Stimulated activated CD4-positive, alpha-beta T cell treated with anti-CD3 and anti-CD28 coated beads, Interleukin-15, amount 100 ng/mL, for 24 hours (primary cell): ENCODE data around the gene DDX31.

ENCODE experiments used
- DNase-seq: peaks from one replicate; pipeline ENCODE4 v3.0.0-alpha.2; 2020

Gene DDX31

DNA sequence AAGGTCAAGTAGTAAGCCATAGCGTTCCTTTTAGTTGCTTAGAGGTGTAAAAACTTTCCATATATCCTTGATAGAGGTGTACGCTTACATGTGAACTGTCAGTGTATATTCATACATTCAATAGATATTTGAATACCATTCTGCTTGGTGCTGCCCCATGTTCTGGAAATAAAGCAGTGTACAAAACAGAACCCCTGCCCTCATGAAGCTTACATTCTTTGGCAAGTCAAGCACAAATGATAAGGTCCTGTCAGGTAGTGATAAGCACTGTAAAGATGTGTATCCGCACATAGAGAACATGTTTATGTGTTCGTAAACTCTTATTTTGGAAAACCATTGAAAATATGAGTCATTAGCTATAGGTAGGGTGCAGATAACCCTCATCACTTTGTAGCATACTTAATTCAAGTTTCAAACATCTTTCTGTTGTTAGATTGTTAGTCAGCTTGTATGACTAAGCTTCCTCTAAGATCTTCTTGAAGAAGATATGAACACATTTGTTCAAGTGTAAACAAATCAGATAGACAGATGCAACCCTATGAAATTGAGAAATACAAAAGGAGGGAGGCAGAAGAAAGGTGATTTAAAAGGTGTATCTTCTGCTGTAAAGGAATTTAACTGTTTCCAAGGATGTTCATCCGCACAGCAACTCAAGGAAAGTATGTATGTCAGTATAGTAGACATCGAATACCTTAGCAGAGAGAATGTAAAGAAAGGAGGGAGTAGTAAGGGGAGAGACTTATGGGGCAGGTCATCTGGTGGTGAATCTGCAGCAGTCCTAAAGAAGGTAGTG lies 2.0 kb upstream of the DDX31 start:
- DNase-seq, result no peak

DNA sequence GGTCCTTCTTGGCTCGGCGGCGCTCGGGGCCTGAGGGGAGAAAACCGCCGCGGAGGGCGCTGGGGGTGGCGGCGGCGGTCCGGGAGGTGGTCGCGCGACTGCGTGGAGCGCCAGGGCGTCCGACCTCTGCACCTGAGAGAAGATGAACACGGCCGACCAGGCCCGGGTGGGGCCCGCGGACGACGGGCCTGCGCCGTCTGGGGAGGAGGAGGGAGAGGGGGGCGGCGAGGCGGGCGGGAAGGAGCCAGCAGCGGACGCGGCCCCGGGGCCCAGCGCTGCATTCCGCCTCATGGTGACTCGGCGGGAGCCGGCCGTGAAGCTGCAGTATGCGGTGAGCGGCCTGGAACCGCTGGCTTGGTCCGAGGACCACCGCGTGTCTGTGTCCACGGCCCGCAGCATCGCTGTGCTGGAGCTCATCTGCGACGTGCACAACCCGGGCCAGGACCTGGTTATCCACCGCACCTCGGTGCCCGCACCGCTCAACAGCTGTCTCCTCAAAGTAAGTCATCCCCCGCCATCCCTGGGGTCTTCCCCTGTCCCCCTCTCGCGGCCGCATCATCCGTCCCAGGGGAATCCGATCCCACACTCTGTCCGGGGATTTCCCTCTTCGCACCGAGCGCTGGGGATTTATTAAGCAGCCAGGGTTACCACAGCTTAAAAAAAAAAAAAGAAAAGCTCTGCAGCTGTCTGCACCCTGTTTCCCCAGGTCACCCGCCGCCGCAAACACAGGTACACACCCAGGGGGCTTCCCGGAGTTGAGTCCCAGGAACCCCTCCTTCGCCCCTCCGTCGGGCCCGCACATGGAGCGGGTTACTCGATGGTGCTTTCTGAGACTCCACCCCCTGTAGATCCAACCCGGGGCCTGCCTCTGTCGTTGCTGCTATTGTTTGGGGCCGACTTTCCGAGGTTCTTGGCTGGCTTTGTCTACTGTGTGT lies 941 bp upstream of the DDX31 start, which contains the start of gene GTF3C4:
Gene GTF3C4 (plus strand): TSS at position 8 of the 935 bp plus-strand sequence. CDS start 135 bp downstream, at position 143.
- DNase-seq, result peak; percentile 55

DNA sequence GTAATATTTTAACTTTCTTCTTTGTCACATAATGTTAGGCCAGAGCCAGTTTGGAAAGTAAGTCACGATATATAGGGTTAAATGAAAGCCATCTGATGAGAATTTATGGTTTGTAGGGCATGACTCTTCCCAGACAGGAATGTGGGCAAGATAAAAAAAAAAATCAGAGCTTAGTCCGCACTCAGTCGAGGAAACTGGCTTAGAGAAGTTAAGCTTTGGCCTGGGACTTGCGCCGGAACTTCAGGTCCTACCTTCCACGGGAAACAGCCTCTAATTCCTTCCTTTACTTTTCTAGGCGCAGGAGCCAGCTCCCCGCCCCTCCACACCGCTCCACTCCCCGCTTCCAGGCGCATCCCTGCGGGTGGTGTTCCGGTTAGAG lies 475 bp downstream of the DDX31 start:
- no peak for DNase-seq

GRCh38 chr9:132663851-132664250 lies 5.9 kb downstream of the DDX31 start:
- DNase-seq, result no peak

- no peak for DNase-seq
Measured at GRCh38 chr9:132663117-132663516, 6.7 kb downstream of the DDX31 start.

DNA sequence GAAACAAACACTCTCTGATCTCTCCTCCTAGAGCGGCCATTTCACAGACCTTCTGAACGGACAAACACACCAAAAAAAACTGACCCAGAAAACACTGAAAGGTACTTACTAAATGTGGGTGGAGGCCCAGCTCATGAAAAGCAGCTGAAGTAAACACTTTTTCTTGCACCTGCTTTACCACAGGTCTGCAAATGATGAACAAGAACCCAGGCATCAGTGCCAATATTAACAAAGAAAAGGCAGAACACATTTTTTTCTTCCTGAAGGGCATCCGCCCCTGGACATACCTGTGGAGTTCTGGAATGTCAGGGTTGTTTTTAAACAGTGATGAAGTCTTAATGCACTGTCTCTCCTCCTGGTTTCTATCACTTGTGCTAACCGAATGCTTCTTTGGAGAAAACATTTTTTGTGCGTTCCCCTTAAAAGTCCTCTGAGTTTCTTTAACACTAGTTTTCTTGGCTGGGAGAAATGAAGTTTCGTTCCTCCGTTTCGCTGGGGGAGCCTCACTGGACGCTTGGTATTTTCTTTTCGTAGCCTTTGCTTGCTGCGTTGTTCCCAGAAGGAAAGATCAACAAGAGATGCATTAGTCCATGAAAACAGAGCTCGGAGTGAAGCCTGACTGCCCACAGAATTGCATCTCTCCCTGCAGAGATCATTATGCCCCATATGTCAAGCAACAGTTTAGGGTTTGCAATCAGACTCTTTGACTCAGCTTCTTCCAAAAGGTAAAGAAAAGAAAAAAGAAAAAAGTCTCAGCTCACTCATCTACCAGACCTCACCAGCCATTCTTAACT lies 7.4 kb downstream of the DDX31 start:
- no peak for DNase-seq

DNA sequence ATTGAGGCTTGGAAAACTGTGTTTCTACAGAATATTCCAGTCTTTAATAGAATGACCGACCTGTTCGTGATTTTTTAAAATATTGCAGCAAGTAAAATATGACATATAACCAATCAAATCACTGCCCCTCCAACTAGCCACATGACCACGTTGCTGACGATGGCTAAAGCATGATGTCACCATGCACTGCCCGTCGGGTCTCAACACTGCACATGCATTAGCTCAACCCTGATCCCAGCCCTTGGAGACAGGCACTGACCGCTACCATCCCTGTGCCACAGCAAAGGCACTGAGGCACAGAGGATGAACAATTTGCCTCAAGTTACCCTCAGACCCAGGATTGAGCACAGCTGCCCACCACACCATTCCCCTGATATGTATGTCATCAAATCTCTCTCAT lies 13.5 kb downstream of the DDX31 start:
- no peak for DNase-seq

DNA sequence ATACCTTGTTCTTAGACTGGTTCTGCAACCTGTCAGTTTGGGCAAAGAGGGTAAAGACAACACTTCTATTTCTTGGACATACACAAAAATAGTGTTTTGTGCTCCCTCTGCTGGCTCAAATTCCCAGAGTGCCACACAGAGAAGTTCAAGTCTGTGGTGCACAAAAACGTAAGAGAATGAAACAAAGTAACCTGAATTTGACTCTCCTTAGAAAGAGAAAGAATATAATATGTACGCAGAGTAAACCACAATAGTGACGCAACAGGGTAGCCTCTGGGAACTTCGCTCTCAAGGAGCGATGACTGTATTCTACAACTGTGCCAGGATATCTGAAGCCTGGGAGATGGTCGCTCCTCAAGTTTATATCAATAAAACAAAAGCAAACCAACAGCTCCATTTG lies 18.5 kb downstream of the DDX31 start:
- DNase-seq, result no peak

- DNase-seq, result no peak
Measured at GRCh38 chr9:132648685-132649084, 21.1 kb downstream of the DDX31 start.

GRCh38 chr9:132648283-132648682 lies 21.5 kb downstream of the DDX31 start:
- no peak for DNase-seq

- no peak for DNase-seq
Measured at GRCh38 chr9:132647806-132648205, 22.0 kb downstream of the DDX31 start.

GRCh38 chr9:132647355-132647754 lies 22.4 kb downstream of the DDX31 start:
- DNase-seq, result peak; percentile 26

DNA sequence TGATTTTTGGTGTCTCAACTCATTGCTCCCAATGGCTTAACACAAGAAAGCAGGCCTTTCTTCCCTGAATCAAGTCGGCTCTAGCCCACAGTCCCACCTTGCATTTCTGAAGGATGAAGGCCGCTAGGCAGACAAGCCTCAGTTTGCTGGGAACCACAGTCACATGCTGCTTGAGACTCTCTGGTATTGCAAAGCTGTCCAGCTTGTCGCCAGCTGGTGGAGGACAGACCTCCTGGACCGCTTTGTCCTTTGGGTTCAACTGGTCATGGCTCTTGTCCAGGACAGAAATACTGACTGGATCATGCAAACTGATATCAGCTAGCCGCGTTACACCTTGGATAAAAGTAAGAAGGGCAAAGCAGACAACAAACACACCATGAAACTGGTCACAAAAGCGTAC lies 23.1 kb downstream of the DDX31 start:
- DNase-seq, result no peak

- DNase-seq, result no peak
Measured at GRCh38 chr9:132645711-132646110, 24.1 kb downstream of the DDX31 start.

GRCh38 chr9:132645306-132645705 lies 24.5 kb downstream of the DDX31 start:
- DNase-seq, result no peak

GRCh38 chr9:132644251-132644650 lies 25.5 kb downstream of the DDX31 start:
- DNase-seq, result no peak

DNA sequence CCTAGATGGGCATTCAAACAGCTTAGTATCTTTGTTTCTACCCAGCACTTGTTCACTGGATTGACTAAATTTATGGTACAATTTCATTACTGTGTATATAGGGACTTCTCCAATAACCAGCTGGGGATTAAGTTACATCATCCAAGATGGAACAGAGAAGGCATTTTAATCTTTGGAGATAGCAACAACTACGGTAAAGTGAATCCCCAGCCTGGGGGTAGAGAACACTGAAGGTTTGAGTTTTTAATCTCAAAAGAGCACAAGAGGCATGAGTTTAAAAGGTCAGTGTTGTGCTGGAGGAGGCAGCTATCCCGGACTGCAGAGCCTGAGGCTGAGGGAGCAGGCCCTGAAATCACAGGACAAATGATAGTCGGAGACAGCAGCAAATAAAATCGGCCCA lies 28.6 kb downstream of the DDX31 start:
- no peak for DNase-seq

GRCh38 chr9:132639322-132639721 lies 30.5 kb downstream of the DDX31 start:
- no peak for DNase-seq

DNA sequence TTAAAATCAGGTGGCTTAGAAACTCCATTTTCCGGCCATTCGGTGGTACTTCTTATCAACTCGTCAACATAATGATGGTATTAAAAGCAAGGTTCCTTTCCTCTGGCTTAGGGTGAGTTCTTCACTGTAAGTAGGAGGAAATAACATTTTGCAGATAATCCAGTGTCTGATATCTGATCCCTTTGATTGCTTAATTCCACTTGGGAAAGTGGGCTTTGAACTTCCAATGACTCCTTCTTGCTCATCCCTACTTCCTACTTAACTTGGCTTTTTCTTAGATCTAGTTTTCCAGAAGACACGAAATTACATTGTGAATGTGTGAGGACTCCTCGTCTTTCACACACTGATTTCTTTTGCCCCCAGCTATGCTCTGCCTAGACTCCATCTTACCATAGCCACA lies 31.5 kb downstream of the DDX31 start:
- DNase-seq, result no peak

DNA sequence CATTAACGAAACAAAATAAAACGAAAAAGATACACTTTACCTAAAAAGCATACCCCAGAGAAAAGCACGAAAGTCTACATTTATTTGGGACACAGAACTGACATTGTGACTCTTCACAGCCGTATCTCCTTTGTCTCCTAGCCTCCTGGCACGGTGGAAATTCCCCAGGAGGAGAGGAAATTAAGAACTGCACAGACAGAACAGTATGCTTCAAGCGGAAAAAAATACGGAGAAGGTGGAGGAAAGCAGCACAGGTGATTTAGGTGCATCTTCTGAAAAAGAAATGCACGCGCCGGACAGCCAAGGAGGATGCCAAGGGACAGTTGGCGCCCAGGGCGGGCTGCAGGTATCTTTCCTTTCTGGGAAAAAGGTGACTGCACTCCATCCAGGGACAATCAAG lies 32.0 kb downstream of the DDX31 start:
- no peak for DNase-seq

- DNase-seq, result no peak
Measured at GRCh38 chr9:132637351-132637750, 32.4 kb downstream of the DDX31 start.

GRCh38 chr9:132634327-132634726 lies 35.5 kb downstream of the DDX31 start:
- no peak for DNase-seq
